Stomach (tissue), 4 donors: Measurements from ENCODE around the gene MUC20.
"Not testable (repeated sequence)": the region's sequence is repeated elsewhere in the genome, so short reads cannot be mapped to it uniquely, and the experiment has no call there.

ENCODE experiments used
- POLR2A ChIP-seq, 4 donors: fragments of 450-650 bp; IDR thresholded peaks; one replicate each; pipeline ENCODE4 v1.6.1; 2016; ENCODE audit warnings: antibody characterized with exemption in 4 of 4, control low read depth in 2 of 4, mild to moderate bottlenecking in 1 of 4, moderate library complexity in 1 of 4
- TF ChIP-seq, protein P1 (sequence below), 7 experiments: fragments of 450-650 bp in 4 of 7; fragments of 200-600 bp in 3 of 7; sonication (generic) in 3 of 7; IDR thresholded peaks; one replicate each; pipeline ENCODE4 v1.5.1; 2016 to 2019; ENCODE audit warnings: antibody characterized with exemption in 7 of 7, control low read depth in 2 of 7, mild to moderate bottlenecking in 1 of 7

DNA sequence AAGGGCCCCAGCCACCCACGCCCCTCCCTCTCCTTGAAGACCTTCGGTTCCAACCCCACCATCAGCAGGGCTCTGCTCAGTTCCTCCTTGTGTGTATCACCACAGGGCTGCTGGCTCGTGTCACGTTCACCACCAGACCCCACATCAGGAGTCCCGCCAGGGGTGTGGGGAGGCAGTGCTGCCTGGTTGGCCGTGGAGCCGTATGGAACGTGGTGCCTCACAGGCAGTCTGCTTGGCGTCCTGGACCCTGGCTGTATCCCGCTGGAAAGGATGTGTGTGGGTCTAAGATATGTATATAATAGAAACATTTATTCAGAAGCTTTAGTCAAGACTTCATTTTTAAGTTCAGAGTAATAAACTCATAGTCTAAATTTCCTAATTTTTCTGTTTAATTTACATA lies 40.1 kb upstream of the MUC20 start:
- TF ChIP-seq, protein P1, sequence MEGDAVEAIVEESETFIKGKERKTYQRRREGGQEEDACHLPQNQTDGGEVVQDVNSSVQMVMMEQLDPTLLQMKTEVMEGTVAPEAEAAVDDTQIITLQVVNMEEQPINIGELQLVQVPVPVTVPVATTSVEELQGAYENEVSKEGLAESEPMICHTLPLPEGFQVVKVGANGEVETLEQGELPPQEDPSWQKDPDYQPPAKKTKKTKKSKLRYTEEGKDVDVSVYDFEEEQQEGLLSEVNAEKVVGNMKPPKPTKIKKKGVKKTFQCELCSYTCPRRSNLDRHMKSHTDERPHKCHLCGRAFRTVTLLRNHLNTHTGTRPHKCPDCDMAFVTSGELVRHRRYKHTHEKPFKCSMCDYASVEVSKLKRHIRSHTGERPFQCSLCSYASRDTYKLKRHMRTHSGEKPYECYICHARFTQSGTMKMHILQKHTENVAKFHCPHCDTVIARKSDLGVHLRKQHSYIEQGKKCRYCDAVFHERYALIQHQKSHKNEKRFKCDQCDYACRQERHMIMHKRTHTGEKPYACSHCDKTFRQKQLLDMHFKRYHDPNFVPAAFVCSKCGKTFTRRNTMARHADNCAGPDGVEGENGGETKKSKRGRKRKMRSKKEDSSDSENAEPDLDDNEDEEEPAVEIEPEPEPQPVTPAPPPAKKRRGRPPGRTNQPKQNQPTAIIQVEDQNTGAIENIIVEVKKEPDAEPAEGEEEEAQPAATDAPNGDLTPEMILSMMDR (IDR thresholded peaks at IDR 0.05): not testable (repeated sequence)
- not testable (repeated sequence) for TF ChIP-seq POLR2A (IDR thresholded peaks at IDR 0.05)
